ENCODE data around the gene TMEM270. TPM values are rescaled to one million over a fixed set of nuclear protein-coding genes. Genes with fewer than 3 reads are reported as not detected.
"Not testable (repeated sequence)": the region's sequence is repeated elsewhere in the genome, so short reads cannot be mapped to it uniquely, and the experiment has no call there.

TMEM270 gene
- total and polyA plus RNA-seq, 10 of the 15 experiments (the other 5 are each of a cell fraction or from before 2014, with no cell fraction given), result not detected

GRCh38 chr7:73845701-73846195 is 15.2 kb upstream of the TMEM270 start:
- Histone ChIP-seq H3K4me2 (ENCODE audit: control insufficient read depth, insufficient read depth) (peak overlapping the region; percentile 64), H2AFZ (ENCODE audit: control insufficient read depth, low read depth, low read length) (peak overlapping the region; percentile 61), H3K27ac (ENCODE audit: control insufficient read depth, insufficient read depth) (peak overlapping the region; percentile 72), H3K4me1 (ENCODE audit: control insufficient read depth, insufficient read depth, low read length) (peaks cover 26% of the 10 kb centered on the region), H3K4me3 (0 out of 2 replicates have a peak overlapping the region, but pooled peaks have one; percentile 23)
- intact Hi-C loops (cut with micrococcal nuclease; ENCODE audit: unreplicated experiment); H3K79me2 ChIP-seq (ENCODE audit: control insufficient read depth, insufficient read depth, low read length); H3K27me3 ChIP-seq (replicated peaks in 1 of 2; ENCODE audit: control insufficient read depth in 2 of 2, insufficient read depth in 2 of 2, low read length in 1 of 2); SMC1A ChIA-PET (ENCODE audit: uncharacterized antibody, unreplicated experiment); in situ Hi-C loops (cut with MboI); RAD21 ChIA-PET (ENCODE audit: unreplicated experiment); BruUV-seq (replicated peaks); H3K36me3 ChIP-seq (ENCODE audit: control insufficient read depth in 2 of 2, insufficient read depth in 2 of 2, low read length in 1 of 2); POLR2A ChIA-PET; H4K20me1 ChIP-seq (ENCODE audit: control insufficient read depth, insufficient read depth); FAIRE-seq; ATAC-seq; H3K9me3 ChIP-seq (replicated peaks; ENCODE audit: control insufficient read depth, insufficient read depth, low read length); H3K9ac ChIP-seq (ENCODE audit: control insufficient read depth, insufficient read depth, low read length): not testable (repeated sequence)
- peak; percentile 53 for DNase-seq (ENCODE audit: low read depth, low spot score)
- TF ChIP-seq CREM (IDR thresholded peaks at IDR 0.05; ENCODE audit: low read depth) (peak; percentile 27; the same call in 1 of the 2 replicates), PBX3 (IDR thresholded peaks at IDR 0.05; ENCODE audit: insufficient replicate concordance, low read depth, low read length) (peak; percentile 72), USF1 (IDR thresholded peaks at IDR 0.05; ENCODE audit: borderline replicate concordance, extremely low read length, insufficient read depth, low read depth, low read length) (peak; percentile 45), RAD51 (IDR thresholded peaks at IDR 0.05) (peak; percentile 75), SPI1 (IDR thresholded peaks at IDR 0.05; ENCODE audit: borderline replicate concordance, insufficient read depth, low read depth, low read length) (peak; percentile 50; the same call in 1 of the 2 replicates), CREB1 (IDR thresholded peaks at IDR 0.05; ENCODE audit: low read depth) (0 out of 2 replicates have a peak, but pooled peaks have one; percentile 34), RELB (IDR thresholded peaks at IDR 0.05; ENCODE audit: low read depth) (0 out of 2 replicates have a peak, but pooled peaks have one; percentile 15), ATF7 (IDR thresholded peaks at IDR 0.05; ENCODE audit: low read depth) (peak; percentile 53), PAX5 (IDR thresholded peaks at IDR 0.05; ENCODE audit: borderline replicate concordance, low read depth, low read length) (0 out of 2 replicates have a peak, but pooled peaks have one; percentile 33), PKNOX1 (IDR thresholded peaks at IDR 0.05) (peak; percentile 90)
- CTCF ChIA-PET, result interaction anchor here (1.0 kb wide), 1 partner anchor 181 kb away, joined by 3 read pairs; no protein-coding TSS in a partner anchor
- 26% methylated on average over 12 of the region's 12 CpGs for WGBS (ENCODE audit: insufficient coverage, insufficient replicate concordance, low lambda C conversion rate, missing lambda C conversion rate)
